Endothelial cell of umbilical vein (primary cell): Measurements from ENCODE around the gene SPRED1. TPM values are rescaled to one million over a fixed set of nuclear protein-coding genes. Genes with fewer than 3 reads are reported as not detected.

Experiments
- BruUV-seq: library from RNA; stranded (reverse); fragments of 400-500 nt; replicated peaks from 2 replicates; lab custom pipeline; 2021; lab: Mats Ljungman, UMichigan
- CTCF ChIA-PET: fragments of 300-600, 350-600 bp; sonication (Branson Sonifier 250); formaldehyde crosslinking; loops from one replicate; lab custom pipeline; 2021; ENCODE audit warnings: antibody characterized with exemption, inconsistent platforms; lab: Charles Lee
- POLR2A ChIA-PET: fragments of 300-600, 350-600 bp; sonication (Branson Sonifier 250); formaldehyde crosslinking; loops from one replicate; lab custom pipeline; 2021; ENCODE audit warnings: antibody characterized with exemption, inconsistent platforms; lab: Charles Lee
- DNase-seq: peaks from one replicate; pipeline ENCODE4 v3.0.0-alpha.2; 2011; ENCODE audit warnings: low read depth, low spot score
- FAIRE-seq: peaks from 2 replicates; lab custom pipeline; 2011; peaks lifted over from hg19 to GRCh38; lab: Jason Lieb, UNC
- H2AFZ ChIP-seq: 2 replicates; pipeline ENCODE4 v1.6.0; 2012; ENCODE audit warnings: low read depth, low read length, control low read depth, inconsistent platforms
- H3K27ac ChIP-seq: 2 replicates; pipeline ENCODE4 v1.5.1; 2011; ENCODE audit warnings: low read depth, mild to moderate bottlenecking, control low read depth, low read length, moderate library complexity; ENCODE audit not compliant: insufficient read depth
- H3K27me3 ChIP-seq, 2 experiments: 2 replicates each; pipeline versions ENCODE4 v1.6.0 to v1.6.1; 2011; ENCODE audit warnings: low read length in 2 of 2, mixed read lengths in 1 of 2; ENCODE audit not compliant: control insufficient read depth in 2 of 2, insufficient read depth in 2 of 2
- H3K36me3 ChIP-seq, 2 experiments: 2 replicates in 1 of 2; 3 replicates in 1 of 2; pipeline ENCODE4 v1.5.1; 2011; ENCODE audit warnings: low read length in 2 of 2, mild to moderate bottlenecking in 1 of 2, moderate library complexity in 1 of 2; ENCODE audit not compliant: control insufficient read depth in 2 of 2, insufficient read depth in 2 of 2; ENCODE audit errors: extremely low read depth in 1 of 2
- H3K4me1 ChIP-seq: 3 replicates; pipeline ENCODE4 v1.5.1; 2011; ENCODE audit warnings: mild to moderate bottlenecking, low read length; ENCODE audit not compliant: control insufficient read depth, insufficient read depth; ENCODE audit errors: extremely low read depth
- H3K4me2 ChIP-seq: 2 replicates; pipeline ENCODE4 v1.6.1; 2011; ENCODE audit warnings: low read length, control low read depth, mixed read lengths; ENCODE audit not compliant: insufficient read depth
- H3K4me3 ChIP-seq, 3 experiments: fragments of 200-600 bp in 1 of 3; sonication (generic), shearing (Covaris generic) in 1 of 3; replicated peaks in 1 of 3; 2 replicates each; pipeline ENCODE4 v1.5.1; 2011 to 2016; ENCODE audit warnings: control low read depth in 3 of 3, low read length in 3 of 3, mild to moderate bottlenecking in 2 of 3, inconsistent platforms in 1 of 3, low read depth in 1 of 3, moderate library complexity in 1 of 3; ENCODE audit not compliant: insufficient read depth in 1 of 3
- H3K79me2 ChIP-seq: 2 replicates; pipeline ENCODE4 v1.6.0; 2012; ENCODE audit warnings: low read length, inconsistent platforms; ENCODE audit not compliant: control insufficient read depth, insufficient read depth
- H3K9ac ChIP-seq: replicated peaks from 2 replicates; pipeline ENCODE3; 2011; ENCODE audit warnings: low read length, control low read depth; ENCODE audit not compliant: insufficient read depth; ENCODE audit errors: extremely low read depth
- H3K9me1 ChIP-seq: replicated peaks from 3 replicates; pipeline ENCODE4 v1.6.0; 2011; ENCODE audit warnings: mild to moderate bottlenecking, low read length; ENCODE audit not compliant: control insufficient read depth, insufficient read depth; ENCODE audit errors: extremely low read depth
- H3K9me3 ChIP-seq: replicated peaks from 2 replicates; pipeline ENCODE4 v1.5.1; 2012; ENCODE audit warnings: low read length, inconsistent platforms; ENCODE audit not compliant: control insufficient read depth, insufficient read depth
- H4K20me1 ChIP-seq: replicated peaks from 2 replicates; pipeline ENCODE3; 2011; ENCODE audit warnings: mild to moderate bottlenecking, low read length; ENCODE audit not compliant: control insufficient read depth, insufficient read depth; ENCODE audit errors: extremely low read depth
- EZH2 ChIP-seq: IDR thresholded peaks from 2 replicates; pipeline ENCODE4 v1.6.1; 2012; ENCODE audit warnings: borderline replicate concordance, low read depth, mild to moderate bottlenecking, moderate library complexity, low read length, inconsistent platforms; ENCODE audit not compliant: severe bottlenecking
- FOS ChIP-seq: IDR thresholded peaks from 2 replicates; pipeline ENCODE4 v1.6.1; 2011; ENCODE audit warnings: mild to moderate bottlenecking, low read length, moderate library complexity, borderline replicate concordance; ENCODE audit not compliant: insufficient read depth
- GATA2 ChIP-seq: IDR thresholded peaks from 2 replicates; pipeline ENCODE4 v1.7.0; 2011; ENCODE audit warnings: low read depth, mild to moderate bottlenecking, moderate library complexity, mixed read lengths, low read length; ENCODE audit not compliant: insufficient read length, insufficient read depth
- JUN ChIP-seq: IDR thresholded peaks from 2 replicates; pipeline ENCODE4 v1.6.1; 2011; ENCODE audit warnings: borderline replicate concordance, low read depth; ENCODE audit not compliant: insufficient read length, insufficient read depth
- MYC ChIP-seq: IDR thresholded peaks from one replicate; pipeline ENCODE4 v1.6.1; 2011; ENCODE audit warnings: mild to moderate bottlenecking, low read depth, low read length
- POLR2A ChIP-seq: IDR thresholded peaks from 2 replicates; pipeline ENCODE4 v1.6.1; 2012; ENCODE audit warnings: low read depth, mild to moderate bottlenecking, control low read depth, low read length
- POLR2AphosphoS5 ChIP-seq: IDR thresholded peaks from 2 replicates; pipeline ENCODE4 v1.6.1; 2012; ENCODE audit warnings: low read depth, mild to moderate bottlenecking, control low read depth, low read length, moderate library complexity; ENCODE audit not compliant: insufficient read depth
- dilution Hi-C: fragments of 300-500 bp; cut with MboI; formaldehyde crosslinking; loops from one replicate; pipeline ENCODE4 v1.15.0; 2019; ENCODE audit warnings: low sequenced_read_pairs; ENCODE audit not compliant: extremely low pct_ligation_motif_present
- intact Hi-C: fragments of 100-400 bp; cut with micrococcal nuclease; formaldehyde crosslinking; loops from one replicate; pipeline ENCODE4 v1.10.0; 2022
- polyA plus RNA-seq, 4 experiments: library from polyadenylated mRNA; depleted of rRNA in 3 of 4; stranded (reverse) in 3 of 4; unstranded in 1 of 4; fragments of >200 nt; gene quantifications; 2 replicates each; pipeline versions ENCODE4 v1.2.1 to v1.2.3, GENCODE V29; 2011 to 2012; ENCODE audit warnings: missing spikeins in 1 of 4
- total RNA-seq: library from RNA; stranded (reverse); gene quantifications from 2 replicates; pipeline ENCODE4 v1.2.3, GENCODE V29; 2021
- TF ChIP-seq, protein P1 (sequence below), 2 donors: IDR thresholded peaks; 1 replicate in 1 of 2; 2 replicates in 1 of 2; pipeline ENCODE4 v1.5.1; 2011; ENCODE audit warnings: low read length in 2 of 2, mild to moderate bottlenecking in 2 of 2, moderate library complexity in 2 of 2, control low read depth in 1 of 2, inconsistent platforms in 1 of 2, low read depth in 1 of 2; ENCODE audit not compliant: insufficient read depth in 1 of 2; ENCODE audit errors: extremely low read depth in 1 of 2
- TF ChIP-seq, protein P2 (sequence below): IDR thresholded peaks from 2 replicates; pipeline ENCODE4 v1.6.1; 2011; ENCODE audit not compliant: insufficient read depth, insufficient read length

Gene SPRED1
- total and polyA plus RNA-seq, 2 donors (not counting 3 experiments of a cell fraction or from before 2014, with no cell fraction given) = 1.3 to 10.7 TPM

- no peak for TF ChIP-seq POLR2AphosphoS5
- intact Hi-C loops = no loop called here
- no peak overlapping the region for H3K9ac ChIP-seq
- H3K4me2 ChIP-seq = no peak overlapping the region
- dilution Hi-C loops = no loop called here
- no TSS peak for BruUV-seq
- H3K36me3 ChIP-seq = no peaks in the 10 kb centered on the region
- no peak overlapping the region for H2AFZ ChIP-seq
- no peak overlapping the region for H3K4me3 ChIP-seq
- CTCF ChIA-PET = interaction anchor here (1.8 kb wide), 1 partner anchor 12 kb away, joined by 4 read pairs; no protein-coding TSS in a partner anchor
- no peaks in the 10 kb centered on the region for H3K9me3 ChIP-seq
- no peaks in the 10 kb centered on the region for H3K9me1 ChIP-seq
- no peak overlapping the region for H3K27ac ChIP-seq
- FAIRE-seq = no peak
- peaks cover 6% of the 10 kb centered on the region for H4K20me1 ChIP-seq
- H3K4me1 ChIP-seq = no peaks in the 10 kb centered on the region
- no peaks in the 10 kb centered on the region for H3K27me3 ChIP-seq
- POLR2A ChIA-PET = no interaction called here
- peaks cover 98% of the 10 kb centered on the region for H3K79me2 ChIP-seq
- DNase-seq = no peak
These were observed 30.4 kb downstream of the SPRED1 start for GRCh38 chr15:38283010-38283409.

DNA sequence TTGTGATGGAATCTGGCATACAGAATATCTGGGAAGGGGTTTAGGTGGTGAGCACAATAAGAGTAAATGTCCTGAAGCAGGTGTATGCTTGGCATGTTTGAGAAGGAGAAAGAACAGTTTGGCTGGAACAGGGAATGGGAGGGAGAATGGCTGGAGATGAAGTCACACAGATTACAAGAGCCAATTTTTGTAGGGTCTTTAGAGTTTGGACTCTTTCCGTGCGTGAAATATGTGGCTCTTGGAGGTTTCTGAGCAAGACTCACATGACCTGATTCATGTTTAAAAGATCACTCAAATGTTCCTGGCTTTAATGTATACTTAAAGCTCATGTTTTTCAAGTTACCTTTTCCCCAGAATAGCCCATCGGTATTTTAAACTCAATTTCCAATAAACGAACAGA is 32.8 kb downstream of the SPRED1 start:
- ChIA-PET CTCF (interaction anchor here (1.3 to 1.4 kb wide), 2 partner anchors 32 to 108 kb away, joined by 3 read pairs; no protein-coding TSS in a partner anchor), POLR2A (no interaction called here)
- dilution Hi-C loops (no loop called here), intact Hi-C loops (no loop called here)
- no peaks in the 10 kb centered on the region for H3K36me3 ChIP-seq
- no peak overlapping the region for H2AFZ ChIP-seq
- no peak overlapping the region for H3K9ac ChIP-seq
- no peak overlapping the region for H3K27ac ChIP-seq
- no peak overlapping the region for H3K4me2 ChIP-seq
- H3K4me3 ChIP-seq = no peak overlapping the region
- H3K27me3 ChIP-seq = no peaks in the 10 kb centered on the region
- no peak for TF ChIP-seq POLR2A
- TF ChIP-seq, protein P1, sequence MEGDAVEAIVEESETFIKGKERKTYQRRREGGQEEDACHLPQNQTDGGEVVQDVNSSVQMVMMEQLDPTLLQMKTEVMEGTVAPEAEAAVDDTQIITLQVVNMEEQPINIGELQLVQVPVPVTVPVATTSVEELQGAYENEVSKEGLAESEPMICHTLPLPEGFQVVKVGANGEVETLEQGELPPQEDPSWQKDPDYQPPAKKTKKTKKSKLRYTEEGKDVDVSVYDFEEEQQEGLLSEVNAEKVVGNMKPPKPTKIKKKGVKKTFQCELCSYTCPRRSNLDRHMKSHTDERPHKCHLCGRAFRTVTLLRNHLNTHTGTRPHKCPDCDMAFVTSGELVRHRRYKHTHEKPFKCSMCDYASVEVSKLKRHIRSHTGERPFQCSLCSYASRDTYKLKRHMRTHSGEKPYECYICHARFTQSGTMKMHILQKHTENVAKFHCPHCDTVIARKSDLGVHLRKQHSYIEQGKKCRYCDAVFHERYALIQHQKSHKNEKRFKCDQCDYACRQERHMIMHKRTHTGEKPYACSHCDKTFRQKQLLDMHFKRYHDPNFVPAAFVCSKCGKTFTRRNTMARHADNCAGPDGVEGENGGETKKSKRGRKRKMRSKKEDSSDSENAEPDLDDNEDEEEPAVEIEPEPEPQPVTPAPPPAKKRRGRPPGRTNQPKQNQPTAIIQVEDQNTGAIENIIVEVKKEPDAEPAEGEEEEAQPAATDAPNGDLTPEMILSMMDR (IDR thresholded peaks at IDR 0.05; ENCODE audit: extremely low read depth in 1 of 2, insufficient read depth in 1 of 2, low read depth in 1 of 2, low read length in 2 of 2) = no peak
- no peak for TF ChIP-seq GATA2
- TF ChIP-seq, protein P2, sequence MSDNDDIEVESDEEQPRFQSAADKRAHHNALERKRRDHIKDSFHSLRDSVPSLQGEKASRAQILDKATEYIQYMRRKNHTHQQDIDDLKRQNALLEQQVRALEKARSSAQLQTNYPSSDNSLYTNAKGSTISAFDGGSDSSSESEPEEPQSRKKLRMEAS = no peak
- TF ChIP-seq POLR2AphosphoS5 = no peak
- TF ChIP-seq FOS = no peak
- TF ChIP-seq JUN = no peak
- TF ChIP-seq MYC = no peak
- TF ChIP-seq EZH2 = no peak
- H3K79me2 ChIP-seq = peaks cover 99% of the 10 kb centered on the region
- FAIRE-seq = no peak
- BruUV-seq = no TSS peak
- DNase-seq = no peak
- no peaks in the 10 kb centered on the region for H3K9me3 ChIP-seq
- no peaks in the 10 kb centered on the region for H3K9me1 ChIP-seq
- no peaks in the 10 kb centered on the region for H3K4me1 ChIP-seq
- H4K20me1 ChIP-seq = peaks cover 3% of the 10 kb centered on the region
